GM23338 (cell line): ENCODE data around the gene CDKL4.

Experiments used
- CREB1 ChIP-seq: fragments of 250-450 bp; sonication (Bioruptor Pico); IDR thresholded peaks from 2 replicates; pipeline ENCODE4 v1.5.0; 2020; ENCODE audit warnings: low read depth, mild to moderate bottlenecking, moderate library complexity
- EZH2 ChIP-seq: fragments of 200-600 bp; sonication (generic); IDR thresholded peaks from one replicate; pipeline ENCODE4 v1.8.0; 2017; ENCODE audit warnings: antibody characterized with exemption, mild to moderate bottlenecking, low read depth; ENCODE audit not compliant: unreplicated experiment
- EZH2phosphoT487 ChIP-seq: fragments of 200-600 bp; sonication (generic); IDR thresholded peaks from one replicate; pipeline ENCODE4 v1.8.1; 2018; ENCODE audit warnings: antibody characterized with exemption; ENCODE audit not compliant: unreplicated experiment
- NANOG ChIP-seq: IDR thresholded peaks from 2 replicates; pipeline ENCODE4 v1.6.1; 2016; ENCODE audit warnings: antibody characterized with exemption, borderline replicate concordance
- POLR2AphosphoS5 ChIP-seq: IDR thresholded peaks from 2 replicates; pipeline ENCODE4 v1.6.1; 2016; ENCODE audit warnings: antibody characterized with exemption, low read depth
- STAT1 ChIP-seq: IDR thresholded peaks from one replicate; pipeline ENCODE4 v1.6.1; 2016; ENCODE audit warnings: antibody characterized with exemption; ENCODE audit not compliant: unreplicated experiment
- ZNF331 ChIP-seq: fragments of 250-450 bp; sonication (Bioruptor Pico); IDR thresholded peaks from 2 replicates; pipeline ENCODE4 v1.5.0; 2020; ENCODE audit warnings: low read depth, mild to moderate bottlenecking, moderate library complexity
- TF ChIP-seq, protein P1 (sequence below), 2 experiments: fragments of 200-600 bp in 1 of 2; sonication (generic) in 1 of 2; conservative IDR thresholded peaks; 2 replicates each; pipeline versions ENCODE4 v1.5.1 to v1.6.1; 2016 to 2017; ENCODE audit warnings: antibody characterized with exemption in 2 of 2, low read depth in 2 of 2, mild to moderate bottlenecking in 2 of 2, moderate library complexity in 1 of 2
- TF ChIP-seq, protein P2 (sequence below): fragments of 250-450 bp; sonication (Bioruptor Pico); IDR thresholded peaks from 2 replicates; pipeline ENCODE4 v1.5.0; 2020; ENCODE audit warnings: mild to moderate bottlenecking, moderate library complexity

DNA sequence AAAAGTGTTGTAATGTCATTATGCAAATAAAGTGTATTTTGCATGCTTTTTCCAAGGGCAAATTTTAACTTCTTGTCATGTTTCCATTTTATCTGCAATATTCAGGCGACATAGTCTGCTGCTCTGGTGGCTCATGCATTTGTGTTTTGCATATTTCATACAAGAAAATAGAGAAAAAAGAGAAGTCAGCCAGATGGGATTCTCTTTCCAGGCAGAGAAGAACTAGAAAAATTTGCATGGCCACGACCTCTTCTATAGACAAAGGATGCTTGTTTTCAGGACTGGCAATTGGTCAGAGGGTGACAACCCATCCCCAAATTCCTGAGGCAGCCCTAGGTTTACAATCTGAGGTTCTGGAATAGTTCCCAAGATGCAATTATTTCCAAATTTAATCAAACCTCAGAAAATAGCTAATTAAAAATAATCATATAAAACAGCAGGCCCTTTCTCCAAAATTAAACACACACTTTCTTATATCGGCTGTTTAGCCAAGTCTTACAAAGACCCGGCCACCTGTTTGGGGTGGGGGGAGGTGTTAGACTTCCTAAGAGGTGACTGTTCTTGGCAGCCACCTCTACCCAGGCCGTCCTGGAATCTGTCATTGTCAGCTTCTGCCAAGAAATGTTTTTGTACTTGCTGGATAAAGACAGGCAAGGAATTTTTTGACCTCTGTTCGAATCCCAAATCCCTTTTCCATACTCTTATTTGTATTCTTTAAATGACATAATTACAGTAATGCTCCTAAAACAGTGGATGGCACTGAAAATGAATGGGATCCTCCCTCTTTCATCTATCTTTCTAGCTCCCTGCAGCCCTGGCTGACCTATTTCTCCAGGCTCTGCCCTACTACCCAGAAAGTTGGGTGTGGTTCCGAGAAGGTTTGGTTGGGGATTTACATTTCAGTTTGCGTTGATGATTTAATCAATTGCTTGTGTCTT is 102.2 kb downstream of the CDKL4 start:
- TF ChIP-seq, protein P1, sequence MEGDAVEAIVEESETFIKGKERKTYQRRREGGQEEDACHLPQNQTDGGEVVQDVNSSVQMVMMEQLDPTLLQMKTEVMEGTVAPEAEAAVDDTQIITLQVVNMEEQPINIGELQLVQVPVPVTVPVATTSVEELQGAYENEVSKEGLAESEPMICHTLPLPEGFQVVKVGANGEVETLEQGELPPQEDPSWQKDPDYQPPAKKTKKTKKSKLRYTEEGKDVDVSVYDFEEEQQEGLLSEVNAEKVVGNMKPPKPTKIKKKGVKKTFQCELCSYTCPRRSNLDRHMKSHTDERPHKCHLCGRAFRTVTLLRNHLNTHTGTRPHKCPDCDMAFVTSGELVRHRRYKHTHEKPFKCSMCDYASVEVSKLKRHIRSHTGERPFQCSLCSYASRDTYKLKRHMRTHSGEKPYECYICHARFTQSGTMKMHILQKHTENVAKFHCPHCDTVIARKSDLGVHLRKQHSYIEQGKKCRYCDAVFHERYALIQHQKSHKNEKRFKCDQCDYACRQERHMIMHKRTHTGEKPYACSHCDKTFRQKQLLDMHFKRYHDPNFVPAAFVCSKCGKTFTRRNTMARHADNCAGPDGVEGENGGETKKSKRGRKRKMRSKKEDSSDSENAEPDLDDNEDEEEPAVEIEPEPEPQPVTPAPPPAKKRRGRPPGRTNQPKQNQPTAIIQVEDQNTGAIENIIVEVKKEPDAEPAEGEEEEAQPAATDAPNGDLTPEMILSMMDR (conservative IDR thresholded peaks at IDR 0.05; ENCODE audit: low read depth in 2 of 2), result no peak
- TF ChIP-seq POLR2AphosphoS5 (no peak), EZH2 (no peak), CREB1 (CRISPR knock-in tag) (no peak), STAT1 (no peak), EZH2phosphoT487 (no peak), NANOG (no peak), ZNF331 (CRISPR knock-in tag) (no peak)
- TF ChIP-seq, protein P2, sequence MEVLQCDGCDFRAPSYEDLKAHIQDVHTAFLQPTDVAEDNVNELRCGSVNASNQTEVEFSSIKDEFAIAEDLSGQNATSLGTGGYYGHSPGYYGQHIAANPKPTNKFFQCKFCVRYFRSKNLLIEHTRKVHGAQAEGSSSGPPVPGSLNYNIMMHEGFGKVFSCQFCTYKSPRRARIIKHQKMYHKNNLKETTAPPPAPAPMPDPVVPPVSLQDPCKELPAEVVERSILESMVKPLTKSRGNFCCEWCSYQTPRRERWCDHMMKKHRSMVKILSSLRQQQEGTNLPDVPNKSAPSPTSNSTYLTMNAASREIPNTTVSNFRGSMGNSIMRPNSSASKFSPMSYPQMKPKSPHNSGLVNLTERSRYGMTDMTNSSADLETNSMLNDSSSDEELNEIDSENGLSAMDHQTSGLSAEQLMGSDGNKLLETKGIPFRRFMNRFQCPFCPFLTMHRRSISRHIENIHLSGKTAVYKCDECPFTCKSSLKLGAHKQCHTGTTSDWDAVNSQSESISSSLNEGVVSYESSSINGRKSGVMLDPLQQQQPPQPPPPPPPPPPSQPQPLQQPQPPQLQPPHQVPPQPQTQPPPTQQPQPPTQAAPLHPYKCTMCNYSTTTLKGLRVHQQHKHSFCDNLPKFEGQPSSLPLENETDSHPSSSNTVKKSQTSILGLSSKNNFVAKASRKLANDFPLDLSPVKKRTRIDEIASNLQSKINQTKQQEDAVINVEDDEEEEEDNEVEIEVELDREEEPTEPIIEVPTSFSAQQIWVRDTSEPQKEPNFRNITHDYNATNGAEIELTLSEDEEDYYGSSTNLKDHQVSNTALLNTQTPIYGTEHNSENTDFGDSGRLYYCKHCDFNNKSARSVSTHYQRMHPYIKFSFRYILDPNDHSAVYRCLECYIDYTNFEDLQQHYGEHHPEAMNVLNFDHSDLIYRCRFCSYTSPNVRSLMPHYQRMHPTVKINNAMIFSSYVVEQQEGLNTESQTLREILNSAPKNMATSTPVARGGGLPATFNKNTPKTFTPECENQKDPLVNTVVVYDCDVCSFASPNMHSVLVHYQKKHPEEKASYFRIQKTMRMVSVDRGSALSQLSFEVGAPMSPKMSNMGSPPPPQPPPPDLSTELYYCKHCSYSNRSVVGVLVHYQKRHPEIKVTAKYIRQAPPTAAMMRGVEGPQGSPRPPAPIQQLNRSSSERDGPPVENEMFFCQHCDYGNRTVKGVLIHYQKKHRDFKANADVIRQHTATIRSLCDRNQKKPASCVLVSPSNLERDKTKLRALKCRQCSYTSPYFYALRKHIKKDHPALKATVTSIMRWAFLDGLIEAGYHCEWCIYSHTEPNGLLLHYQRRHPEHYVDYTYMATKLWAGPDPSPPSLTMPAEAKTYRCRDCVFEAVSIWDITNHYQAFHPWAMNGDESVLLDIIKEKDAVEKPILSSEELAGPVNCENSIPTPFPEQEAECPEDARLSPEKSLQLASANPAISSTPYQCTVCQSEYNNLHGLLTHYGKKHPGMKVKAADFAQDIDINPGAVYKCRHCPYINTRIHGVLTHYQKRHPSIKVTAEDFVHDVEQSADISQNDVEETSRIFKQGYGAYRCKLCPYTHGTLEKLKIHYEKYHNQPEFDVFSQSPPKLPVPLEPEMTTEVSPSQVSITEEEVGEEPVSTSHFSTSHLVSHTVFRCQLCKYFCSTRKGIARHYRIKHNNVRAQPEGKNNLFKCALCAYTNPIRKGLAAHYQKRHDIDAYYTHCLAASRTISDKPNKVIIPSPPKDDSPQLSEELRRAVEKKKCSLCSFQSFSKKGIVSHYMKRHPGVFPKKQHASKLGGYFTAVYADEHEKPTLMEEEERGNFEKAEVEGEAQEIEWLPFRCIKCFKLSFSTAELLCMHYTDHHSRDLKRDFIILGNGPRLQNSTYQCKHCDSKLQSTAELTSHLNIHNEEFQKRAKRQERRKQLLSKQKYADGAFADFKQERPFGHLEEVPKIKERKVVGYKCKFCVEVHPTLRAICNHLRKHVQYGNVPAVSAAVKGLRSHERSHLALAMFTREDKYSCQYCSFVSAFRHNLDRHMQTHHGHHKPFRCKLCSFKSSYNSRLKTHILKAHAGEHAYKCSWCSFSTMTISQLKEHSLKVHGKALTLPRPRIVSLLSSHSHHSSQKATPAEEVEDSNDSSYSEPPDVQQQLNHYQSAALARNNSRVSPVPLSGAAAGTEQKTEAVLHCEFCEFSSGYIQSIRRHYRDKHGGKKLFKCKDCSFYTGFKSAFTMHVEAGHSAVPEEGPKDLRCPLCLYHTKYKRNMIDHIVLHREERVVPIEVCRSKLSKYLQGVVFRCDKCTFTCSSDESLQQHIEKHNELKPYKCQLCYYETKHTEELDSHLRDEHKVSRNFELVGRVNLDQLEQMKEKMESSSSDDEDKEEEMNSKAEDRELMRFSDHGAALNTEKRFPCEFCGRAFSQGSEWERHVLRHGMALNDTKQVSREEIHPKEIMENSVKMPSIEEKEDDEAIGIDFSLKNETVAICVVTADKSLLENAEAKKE (CRISPR knock-in tag), result no peak
